Fibroblast of lung (primary cell): ENCODE measurements around the gene MYL11. TPM values are rescaled to one million over a fixed set of nuclear protein-coding genes. Genes with fewer than 3 reads are reported as not detected.

Experiments used
- DNase-seq, 2 donors: peaks; one replicate each; pipeline versions ENCODE4 v3.0.0 to v3.0.0-alpha.2; 2010; ENCODE audit warnings: low read depth in 2 of 2
- H2AFZ ChIP-seq: 2 replicates; pipeline ENCODE4 v1.5.1; 2012; ENCODE audit warnings: low read length, control low read depth, inconsistent platforms
- H3K27ac ChIP-seq: 2 replicates; pipeline ENCODE4 v1.5.1; 2011; ENCODE audit warnings: low read length, control low read depth; ENCODE audit not compliant: insufficient read depth
- H3K27me3 ChIP-seq: 2 replicates; pipeline ENCODE4 v1.5.1; 2011; ENCODE audit warnings: mild to moderate bottlenecking, low read length; ENCODE audit not compliant: control insufficient read depth, insufficient read depth
- H3K36me3 ChIP-seq: 2 replicates; pipeline ENCODE4 v1.5.1; 2011; ENCODE audit warnings: low read length; ENCODE audit not compliant: control insufficient read depth, insufficient read depth
- H3K4me1 ChIP-seq: 2 replicates; pipeline ENCODE4 v1.5.1; 2011; ENCODE audit warnings: low read length; ENCODE audit not compliant: control insufficient read depth, insufficient read depth; ENCODE audit errors: extremely low read depth
- H3K4me2 ChIP-seq: 2 replicates; pipeline ENCODE4 v1.5.1; 2011; ENCODE audit warnings: low read length, control low read depth; ENCODE audit not compliant: insufficient read depth; ENCODE audit errors: extremely low read depth
- H3K4me3 ChIP-seq, 4 experiments: fragments of 200-600 bp in 1 of 4; sonication (generic) in 1 of 4; replicated peaks in 1 of 4; 2 replicates each; pipeline ENCODE4 v1.5.1; 2011 to 2016; ENCODE audit warnings: low read length in 4 of 4, low read depth in 3 of 4, mild to moderate bottlenecking in 3 of 4, control low read depth in 2 of 4, inconsistent platforms in 1 of 4, mixed read lengths in 1 of 4; ENCODE audit not compliant: insufficient read depth in 1 of 4; ENCODE audit errors: control extremely low read depth in 1 of 4
- H3K79me2 ChIP-seq: 2 replicates; pipeline ENCODE4 v1.5.1; 2012; ENCODE audit warnings: mild to moderate bottlenecking, low read length, inconsistent platforms; ENCODE audit not compliant: control insufficient read depth, insufficient read depth
- H3K9ac ChIP-seq: 2 replicates; pipeline ENCODE4 v1.5.1; 2011; ENCODE audit warnings: mild to moderate bottlenecking, low read length, control low read depth; ENCODE audit not compliant: insufficient read depth
- H3K9me3 ChIP-seq: 2 replicates; pipeline ENCODE4 v1.5.1; 2012; ENCODE audit warnings: low read depth, low read length; ENCODE audit not compliant: control insufficient read depth, insufficient read depth
- H4K20me1 ChIP-seq: 2 replicates; pipeline ENCODE4 v1.5.1; 2011; ENCODE audit warnings: low read length; ENCODE audit not compliant: control insufficient read depth, insufficient read depth; ENCODE audit errors: extremely low read depth
- CTCF ChIP-seq, 2 donors: IDR thresholded peaks in 1 of 2; conservative IDR thresholded peaks in 1 of 2; 1 replicate in 1 of 2; 2 replicates in 1 of 2; pipeline ENCODE4 v1.5.1; 2011 to 2012; ENCODE audit warnings: low read length in 2 of 2, control low read depth in 1 of 2, inconsistent platforms in 1 of 2, low read depth in 1 of 2, mild to moderate bottlenecking in 1 of 2
- EZH2 ChIP-seq: IDR thresholded peaks from 2 replicates; pipeline ENCODE4 v1.5.1; 2012; ENCODE audit warnings: low read length, control low read depth, mild to moderate bottlenecking; ENCODE audit errors: missing control alignments
- polyA plus RNA-seq, 2 donors: library from polyadenylated mRNA; depleted of rRNA in 1 of 2; stranded (reverse) in 1 of 2; unstranded in 1 of 2; fragments of >200 nt; gene quantifications; 2 replicates each; pipeline ENCODE4 v1.2.1, GENCODE V29; 2011 to 2012; ENCODE audit warnings: missing spikeins in 1 of 2
- total RNA-seq: library from RNA; depleted of rRNA; stranded (reverse); fragments of >200 nt; gene quantifications from 2 replicates; pipeline ENCODE4 v1.2.1, GENCODE V29; 2014

Gene MYL11
- total and polyA plus RNA-seq, 2 donors (not counting 1 experiment from before 2014, with no cell fraction given) = 0.45 TPM; not detected in 1

- Histone ChIP-seq H3K27ac (no peak overlapping the region), H3K4me1 (peaks cover 11% of the 10 kb centered on the region), H3K4me3 (no peak overlapping the region)
Observed at GRCh38 chr16:30375864-30376263, 1.3 kb downstream of the MYL11 start.

GRCh38 chr16:30376461-30376902 is 1.9 kb downstream of the MYL11 start:
- H3K36me3 ChIP-seq = no peaks in the 10 kb centered on the region
- no peak overlapping the region for H3K4me3 ChIP-seq
- no peaks in the 10 kb centered on the region for H3K9me3 ChIP-seq
- no peak overlapping the region for H2AFZ ChIP-seq
- H3K27ac ChIP-seq = no peak overlapping the region
- peaks cover 10% of the 10 kb centered on the region for H3K4me1 ChIP-seq
- H4K20me1 ChIP-seq = no peaks in the 10 kb centered on the region
- no peak overlapping the region for H3K9ac ChIP-seq
- no peak overlapping the region for H3K4me2 ChIP-seq
- peaks cover 3% of the 10 kb centered on the region for H3K79me2 ChIP-seq
- TF ChIP-seq CTCF (conservative IDR thresholded peaks at IDR 0.05 in 1 of 2, IDR thresholded peaks at IDR 0.05 in 1 of 2; ENCODE audit: low read depth in 1 of 2, low read length in 2 of 2) (no peak), EZH2 (no peak)
- no peaks in the 10 kb centered on the region for H3K27me3 ChIP-seq
- DNase-seq = no peak

More at GRCh38 chr16:30375864-30376263, 1.3 kb downstream of the MYL11 start:
- no peak for TF ChIP-seq EZH2
- no peak for TF ChIP-seq CTCF (conservative IDR thresholded peaks at IDR 0.05 in 1 of 2, IDR thresholded peaks at IDR 0.05 in 1 of 2; ENCODE audit: low read depth in 1 of 2, low read length in 2 of 2)
- H3K27me3 ChIP-seq = no peaks in the 10 kb centered on the region
- H3K36me3 ChIP-seq = no peaks in the 10 kb centered on the region
- no peaks in the 10 kb centered on the region for H3K9me3 ChIP-seq
- no peak overlapping the region for H3K4me2 ChIP-seq
- DNase-seq = no peak
- H4K20me1 ChIP-seq = no peaks in the 10 kb centered on the region
- H3K9ac ChIP-seq = no peak overlapping the region
- H3K79me2 ChIP-seq = peaks cover 3% of the 10 kb centered on the region
- H2AFZ ChIP-seq = no peak overlapping the region

GRCh38 chr16:30377050-30377811 is 2.6 kb downstream of the MYL11 start:
- Histone ChIP-seq H3K4me2 (peak overlapping the region; percentile 64), H3K36me3 (no peaks in the 10 kb centered on the region), H3K27me3 (no peaks in the 10 kb centered on the region), H4K20me1 (no peaks in the 10 kb centered on the region), H3K9me3 (no peaks in the 10 kb centered on the region), H3K79me2 (peaks cover 3% of the 10 kb centered on the region), H3K27ac (peak overlapping the region; percentile 91), H2AFZ (peak overlapping the region; percentile 88), H3K4me3 (peak overlapping the region in 3 of 4 experiments; percentile 45 to 75 (median 58)), H3K9ac (peak overlapping the region; percentile 78), H3K4me1 (peaks cover 9% of the 10 kb centered on the region)
- DNase-seq = no peak
- TF ChIP-seq CTCF (conservative IDR thresholded peaks at IDR 0.05 in 1 of 2, IDR thresholded peaks at IDR 0.05 in 1 of 2; ENCODE audit: low read depth in 1 of 2, low read length in 2 of 2) (no peak), EZH2 (no peak)
